BJ (cell line): ENCODE data around the gene PCBP3. TPM values are rescaled to one million over a fixed set of nuclear protein-coding genes. Genes with fewer than 3 reads are reported as not detected.

Experiments used
- CTCF ChIA-PET: fragments of 350-600 bp; formaldehyde crosslinking; extraction: SDS; loops from one replicate; lab custom pipeline; 2021; ENCODE audit warnings: antibody characterized with exemption, inconsistent platforms; lab: Yijun Ruan, JAX
- POLR2A ChIA-PET: fragments of 300-600 bp; sonication (Branson Sonifier 250); formaldehyde crosslinking; extraction: SDS; loops from one replicate; lab custom pipeline; 2021; ENCODE audit warnings: antibody characterized with exemption; lab: Charles Lee
- DNase-seq: peaks from one replicate; pipeline ENCODE4 v3.0.0-alpha.2; 2011; ENCODE audit warnings: low read depth
- H3K27me3 ChIP-seq: 2 replicates; pipeline ENCODE4 v1.6.0; 2011; ENCODE audit warnings: low read length; ENCODE audit not compliant: control insufficient read depth, insufficient read depth
- H3K36me3 ChIP-seq: 2 replicates; pipeline ENCODE4 v1.5.1; 2011; ENCODE audit warnings: low read length; ENCODE audit not compliant: control insufficient read depth, insufficient read depth
- H3K4me3 ChIP-seq: 2 replicates; pipeline ENCODE4 v1.5.1; 2011; ENCODE audit warnings: low read depth, mild to moderate bottlenecking, control low read depth, low read length
- polyA plus RNA-seq: library from polyadenylated mRNA; depleted of rRNA; stranded (reverse); fragments of >200 nt; gene quantifications from 2 replicates; pipeline ENCODE4 v1.2.3, GENCODE V29; 2011
- TF ChIP-seq, protein P1 (sequence below): IDR thresholded peaks from 2 replicates; pipeline ENCODE4 v1.5.1; 2011; ENCODE audit warnings: low read depth, mild to moderate bottlenecking, control low read depth, inconsistent platforms, low read length, moderate library complexity; ENCODE audit not compliant: insufficient read depth

The PCBP3 gene
- polyA plus RNA-seq, 1 experiment = 2.1 TPM

DNA sequence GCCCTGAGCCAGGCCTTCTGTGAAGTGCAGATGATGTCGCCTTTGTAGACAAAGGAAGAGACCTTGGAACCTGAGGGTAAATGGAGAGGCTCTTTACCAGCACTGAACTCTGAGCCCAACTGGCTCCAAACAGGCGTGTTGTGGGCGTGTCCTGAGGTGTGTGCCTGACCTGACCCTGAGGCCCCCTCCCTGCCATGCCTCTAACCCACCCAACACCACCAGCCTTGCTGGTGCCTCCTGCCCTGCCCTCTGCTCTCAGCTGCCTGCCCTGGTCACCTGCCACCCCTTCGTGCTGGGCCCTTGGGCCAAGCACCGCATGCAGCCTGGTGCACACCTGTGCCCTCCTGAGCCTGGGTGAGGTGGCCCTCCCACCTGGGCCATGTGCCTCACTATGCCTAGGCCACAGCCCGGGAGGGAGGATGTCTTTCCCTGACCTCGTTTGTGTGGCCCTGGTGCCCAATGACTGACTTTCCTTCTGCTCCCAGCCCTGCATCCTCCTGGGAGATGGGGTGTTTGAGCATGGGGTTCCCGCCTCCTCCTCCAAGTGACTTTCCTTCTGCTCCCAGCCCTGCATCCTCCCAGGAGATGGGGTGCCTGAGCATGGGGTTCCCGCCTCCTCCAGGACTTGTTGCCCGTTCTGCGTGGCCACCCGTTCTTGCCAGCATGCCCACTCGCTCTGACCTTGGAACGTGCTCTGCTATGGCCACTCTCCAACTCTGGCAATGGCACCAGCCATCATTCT lies 157.0 kb downstream of the PCBP3 start:
- POLR2A ChIA-PET = no interaction called here
- Histone ChIP-seq H3K4me3 (no peak overlapping the region), H3K36me3 (no peaks in the 10 kb centered on the region), H3K27me3 (peaks cover 2% of the 10 kb centered on the region; the same call in 1 of the 2 replicates)
- TF ChIP-seq, protein P1, sequence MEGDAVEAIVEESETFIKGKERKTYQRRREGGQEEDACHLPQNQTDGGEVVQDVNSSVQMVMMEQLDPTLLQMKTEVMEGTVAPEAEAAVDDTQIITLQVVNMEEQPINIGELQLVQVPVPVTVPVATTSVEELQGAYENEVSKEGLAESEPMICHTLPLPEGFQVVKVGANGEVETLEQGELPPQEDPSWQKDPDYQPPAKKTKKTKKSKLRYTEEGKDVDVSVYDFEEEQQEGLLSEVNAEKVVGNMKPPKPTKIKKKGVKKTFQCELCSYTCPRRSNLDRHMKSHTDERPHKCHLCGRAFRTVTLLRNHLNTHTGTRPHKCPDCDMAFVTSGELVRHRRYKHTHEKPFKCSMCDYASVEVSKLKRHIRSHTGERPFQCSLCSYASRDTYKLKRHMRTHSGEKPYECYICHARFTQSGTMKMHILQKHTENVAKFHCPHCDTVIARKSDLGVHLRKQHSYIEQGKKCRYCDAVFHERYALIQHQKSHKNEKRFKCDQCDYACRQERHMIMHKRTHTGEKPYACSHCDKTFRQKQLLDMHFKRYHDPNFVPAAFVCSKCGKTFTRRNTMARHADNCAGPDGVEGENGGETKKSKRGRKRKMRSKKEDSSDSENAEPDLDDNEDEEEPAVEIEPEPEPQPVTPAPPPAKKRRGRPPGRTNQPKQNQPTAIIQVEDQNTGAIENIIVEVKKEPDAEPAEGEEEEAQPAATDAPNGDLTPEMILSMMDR = no peak
- no peak for DNase-seq
- CTCF ChIA-PET = interaction anchor here (0.6 kb wide), 1 partner anchor 40 kb away, joined by 3 read pairs; no protein-coding TSS in a partner anchor

DNA sequence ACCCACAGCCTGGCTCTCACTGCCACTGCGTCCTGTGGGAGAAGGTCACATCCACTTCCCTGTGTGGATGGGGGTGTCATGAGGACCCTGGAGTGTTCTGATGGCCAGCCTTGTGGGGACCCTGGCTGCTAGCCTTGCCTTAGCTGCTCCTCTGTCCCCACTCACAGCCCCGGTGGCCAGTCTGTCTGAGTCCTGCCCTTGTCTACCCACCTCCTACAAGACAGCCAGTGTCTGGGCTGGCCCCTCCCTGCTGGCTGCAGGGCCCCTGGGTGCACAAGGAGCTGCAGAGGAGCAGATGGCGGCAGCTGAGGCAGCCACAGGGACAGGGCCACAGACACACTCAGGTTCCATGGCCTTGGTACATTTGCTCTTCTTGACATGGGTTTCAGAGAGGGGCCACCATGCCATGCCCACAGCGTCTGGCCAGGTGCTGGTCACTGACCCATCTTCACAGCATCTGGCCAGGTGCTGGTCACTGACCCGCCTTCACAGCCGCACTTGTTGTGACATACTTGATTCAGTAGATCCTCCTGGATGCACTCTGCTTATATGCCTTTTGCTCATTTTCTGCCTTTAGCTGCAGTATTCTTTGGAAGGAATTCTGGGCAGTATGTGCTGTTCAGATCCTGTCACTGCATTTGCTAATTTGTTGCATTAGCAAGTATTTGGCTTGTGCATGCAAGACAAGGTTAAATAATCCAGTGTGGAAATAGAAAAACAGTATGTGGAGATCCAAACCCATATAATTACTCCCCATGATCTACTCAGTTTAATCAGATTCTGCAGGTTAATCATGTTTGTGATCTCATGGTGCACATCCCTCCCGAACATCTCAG lies 157.8 kb downstream of the PCBP3 start:
- no peak for DNase-seq
- no peak overlapping the region for H3K4me3 ChIP-seq
- POLR2A ChIA-PET = no interaction called here
- CTCF ChIA-PET = no interaction called here
- TF ChIP-seq, protein P1 = no peak
- peaks cover 4% of the 10 kb centered on the region; the same call in 1 of the 2 replicates for H3K27me3 ChIP-seq
- H3K36me3 ChIP-seq = no peaks in the 10 kb centered on the region

DNA sequence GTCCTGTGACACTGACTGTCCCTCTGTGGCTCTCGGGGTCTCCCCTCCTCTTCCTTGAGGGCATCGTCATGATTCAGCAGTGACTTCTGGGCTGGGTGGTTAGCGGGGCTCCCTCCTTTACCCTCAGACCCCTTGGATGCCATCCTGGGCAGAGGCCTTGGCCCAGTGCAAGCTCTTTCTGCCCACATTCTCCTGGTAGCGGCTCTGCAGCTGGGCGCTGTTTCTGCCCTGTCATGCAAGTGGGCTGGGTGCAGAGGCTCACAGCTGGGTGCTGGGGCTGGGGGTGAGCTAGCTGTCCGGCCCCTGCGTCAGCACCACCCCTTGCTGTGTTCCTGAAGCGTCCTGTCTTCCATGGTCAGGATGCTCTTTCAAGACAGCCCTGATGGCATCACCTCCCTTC lies 158.5 kb downstream of the PCBP3 start:
- peaks cover 4% of the 10 kb centered on the region; the same call in 1 of the 2 replicates for H3K27me3 ChIP-seq
- TF ChIP-seq, protein P1 = no peak
- ChIA-PET CTCF (no interaction called here), POLR2A (no interaction called here)
- no peaks in the 10 kb centered on the region for H3K36me3 ChIP-seq
- no peak overlapping the region for H3K4me3 ChIP-seq
- DNase-seq = no peak

DNA sequence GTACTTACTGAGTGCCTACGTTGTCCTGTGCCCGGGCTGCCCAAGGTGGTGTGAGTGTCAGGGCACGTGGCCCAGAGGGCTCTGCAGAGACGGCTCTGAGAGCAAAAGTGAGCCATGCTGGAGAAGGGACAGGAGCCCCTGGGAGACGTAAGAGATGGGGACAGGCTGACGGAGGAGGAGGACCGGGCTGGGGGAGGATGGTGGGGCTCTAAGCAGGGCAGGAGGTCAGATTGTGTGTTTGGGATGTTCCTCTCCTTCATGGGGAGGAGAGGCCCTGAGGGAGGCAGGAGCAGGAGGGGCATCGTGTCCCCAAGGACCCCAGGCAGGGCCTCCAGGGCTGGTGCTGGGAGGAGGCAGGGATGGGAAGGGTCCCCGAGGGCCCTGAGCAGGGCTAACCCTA lies 158.9 kb downstream of the PCBP3 start:
- CTCF ChIA-PET = no interaction called here
- Histone ChIP-seq H3K27me3 (peaks cover 4% of the 10 kb centered on the region; the same call in 1 of the 2 replicates), H3K4me3 (no peak overlapping the region)

More for the DNA sequence above, 158.9 kb downstream of the PCBP3 start:
- TF ChIP-seq, protein P1 = no peak
- no peak for DNase-seq
- H3K36me3 ChIP-seq = no peaks in the 10 kb centered on the region
- POLR2A ChIA-PET = no interaction called here
